OCI-LY3 (cell line): Measurements from ENCODE around the gene ACP3.

Experiments
- CTCF ChIP-seq: fragments of 200-600, 300-600 bp; sonication (generic); IDR thresholded peaks from 2 replicates; pipeline ENCODE4 v1.5.1; 2014; ENCODE audit warnings: antibody characterized with exemption, low read length, low read depth
- EZH2phosphoT487 ChIP-seq: fragments of 200-600 bp; shearing (Covaris generic); IDR thresholded peaks from 2 replicates; pipeline ENCODE4 v1.6.1; 2018; ENCODE audit warnings: antibody characterized with exemption, mixed run types, low read depth

- TF ChIP-seq CTCF: no peak
- no peak for TF ChIP-seq EZH2phosphoT487
Measured at GRCh38 chr3:132347811-132348210, 30.6 kb downstream of the ACP3 start.
